ENCODE measurements around the gene FSTL3.

DNA sequence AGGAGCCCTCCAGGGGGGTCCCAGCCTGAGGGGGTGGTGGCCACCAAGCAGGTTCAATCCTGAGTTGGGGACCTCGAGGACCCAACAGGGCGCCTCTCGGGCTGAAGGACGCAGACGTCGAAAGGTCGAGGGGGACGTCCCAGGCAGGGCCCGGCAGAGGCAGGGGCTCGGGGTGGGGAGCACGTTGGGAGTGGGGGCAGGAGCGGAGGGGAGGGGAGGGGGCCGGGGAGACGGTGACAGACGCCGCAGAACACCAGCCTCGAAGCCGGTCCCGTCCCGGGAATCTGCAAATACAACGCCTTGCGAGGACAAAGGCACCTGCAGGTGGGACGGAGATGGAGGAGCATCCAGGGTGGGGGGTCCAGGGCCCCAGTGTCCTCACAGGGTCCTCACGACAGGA, 32.5 kb upstream of the FSTL3 start:
- TF ChIP-seq, protein P1, sequence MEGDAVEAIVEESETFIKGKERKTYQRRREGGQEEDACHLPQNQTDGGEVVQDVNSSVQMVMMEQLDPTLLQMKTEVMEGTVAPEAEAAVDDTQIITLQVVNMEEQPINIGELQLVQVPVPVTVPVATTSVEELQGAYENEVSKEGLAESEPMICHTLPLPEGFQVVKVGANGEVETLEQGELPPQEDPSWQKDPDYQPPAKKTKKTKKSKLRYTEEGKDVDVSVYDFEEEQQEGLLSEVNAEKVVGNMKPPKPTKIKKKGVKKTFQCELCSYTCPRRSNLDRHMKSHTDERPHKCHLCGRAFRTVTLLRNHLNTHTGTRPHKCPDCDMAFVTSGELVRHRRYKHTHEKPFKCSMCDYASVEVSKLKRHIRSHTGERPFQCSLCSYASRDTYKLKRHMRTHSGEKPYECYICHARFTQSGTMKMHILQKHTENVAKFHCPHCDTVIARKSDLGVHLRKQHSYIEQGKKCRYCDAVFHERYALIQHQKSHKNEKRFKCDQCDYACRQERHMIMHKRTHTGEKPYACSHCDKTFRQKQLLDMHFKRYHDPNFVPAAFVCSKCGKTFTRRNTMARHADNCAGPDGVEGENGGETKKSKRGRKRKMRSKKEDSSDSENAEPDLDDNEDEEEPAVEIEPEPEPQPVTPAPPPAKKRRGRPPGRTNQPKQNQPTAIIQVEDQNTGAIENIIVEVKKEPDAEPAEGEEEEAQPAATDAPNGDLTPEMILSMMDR (conservative IDR thresholded peaks at IDR 0.05), result no peak
- no peak for TF ChIP-seq ZFX (IDR thresholded peaks at IDR 0.05)
